IMR-90 (cell line): ENCODE results near the gene BTBD9.

Experiments
- POLR2A ChIP-seq: IDR thresholded peaks from 2 replicates; pipeline ENCODE4 v1.6.1; 2012; ENCODE audit warnings: mild to moderate bottlenecking, low read depth, low read length
- RCOR1 ChIP-seq: IDR thresholded peaks from 2 replicates; pipeline ENCODE4 v1.6.1; 2012; ENCODE audit warnings: mild to moderate bottlenecking, low read length, improper control_type of control experiment; ENCODE audit not compliant: insufficient replicate concordance
- TF ChIP-seq, protein P1 (sequence below): conservative IDR thresholded peaks from 2 replicates; pipeline ENCODE4 v1.5.1; 2012; ENCODE audit warnings: mild to moderate bottlenecking, low read depth, low read length, improper control_type of control experiment

DNA sequence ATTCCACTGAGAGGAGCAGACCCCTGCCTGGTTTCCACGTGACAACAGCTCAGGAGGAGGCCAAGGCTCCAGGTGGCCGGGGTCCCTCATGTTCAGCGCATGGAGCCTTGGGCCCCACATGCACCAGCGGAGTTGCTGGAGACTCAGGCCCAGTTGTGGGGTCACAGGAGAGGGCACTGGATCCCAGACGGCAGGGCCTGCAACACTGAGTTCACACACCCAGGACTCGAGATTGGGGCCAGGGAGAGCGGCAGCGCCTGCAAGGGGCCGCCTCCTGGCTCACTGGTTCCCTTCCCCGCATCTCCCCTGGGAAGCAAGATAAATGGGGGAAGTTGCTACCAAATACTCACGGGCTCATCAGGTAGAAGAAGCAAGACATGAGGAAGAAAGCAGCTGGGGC lies 472.1 kb downstream of the BTBD9 start:
- TF ChIP-seq POLR2A, result no peak
- TF ChIP-seq, protein P1, sequence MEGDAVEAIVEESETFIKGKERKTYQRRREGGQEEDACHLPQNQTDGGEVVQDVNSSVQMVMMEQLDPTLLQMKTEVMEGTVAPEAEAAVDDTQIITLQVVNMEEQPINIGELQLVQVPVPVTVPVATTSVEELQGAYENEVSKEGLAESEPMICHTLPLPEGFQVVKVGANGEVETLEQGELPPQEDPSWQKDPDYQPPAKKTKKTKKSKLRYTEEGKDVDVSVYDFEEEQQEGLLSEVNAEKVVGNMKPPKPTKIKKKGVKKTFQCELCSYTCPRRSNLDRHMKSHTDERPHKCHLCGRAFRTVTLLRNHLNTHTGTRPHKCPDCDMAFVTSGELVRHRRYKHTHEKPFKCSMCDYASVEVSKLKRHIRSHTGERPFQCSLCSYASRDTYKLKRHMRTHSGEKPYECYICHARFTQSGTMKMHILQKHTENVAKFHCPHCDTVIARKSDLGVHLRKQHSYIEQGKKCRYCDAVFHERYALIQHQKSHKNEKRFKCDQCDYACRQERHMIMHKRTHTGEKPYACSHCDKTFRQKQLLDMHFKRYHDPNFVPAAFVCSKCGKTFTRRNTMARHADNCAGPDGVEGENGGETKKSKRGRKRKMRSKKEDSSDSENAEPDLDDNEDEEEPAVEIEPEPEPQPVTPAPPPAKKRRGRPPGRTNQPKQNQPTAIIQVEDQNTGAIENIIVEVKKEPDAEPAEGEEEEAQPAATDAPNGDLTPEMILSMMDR, result no peak
- TF ChIP-seq RCOR1, result no peak
